ENCODE measurements around the gene KCNJ5.
"Not testable (repeated sequence)": the region's sequence is repeated elsewhere in the genome, so short reads cannot be mapped to it uniquely, and the experiment has no call there.

The KCNJ5 gene

DNA sequence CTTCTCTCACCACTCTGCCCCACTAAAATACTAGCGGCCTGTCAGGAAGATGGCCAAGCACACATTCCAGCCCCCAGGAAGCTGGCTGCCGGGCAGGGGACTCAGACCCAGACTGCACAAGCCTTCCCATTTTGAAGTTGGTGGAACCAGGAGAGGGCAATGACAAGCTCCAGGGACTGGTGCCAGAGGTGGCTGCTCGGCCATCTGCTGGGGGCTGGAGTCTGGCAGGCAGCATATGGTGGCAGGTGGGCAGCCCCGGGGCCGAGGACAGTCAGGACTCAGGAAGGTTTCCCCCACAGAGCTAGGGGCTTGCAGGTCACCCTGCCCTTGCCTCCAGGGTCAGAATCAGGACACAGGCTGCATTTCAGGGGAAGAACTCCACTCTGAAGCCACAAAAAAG, 22.6 kb downstream of the KCNJ5 start:
- DNase-seq (ENCODE audit: low read depth in 2 of 2) = no peak

GRCh38 chr11:128914216-128915148, 23.3 kb downstream of the KCNJ5 start:
- DNase-seq (ENCODE audit: low read depth in 2 of 2) = no peak

DNA sequence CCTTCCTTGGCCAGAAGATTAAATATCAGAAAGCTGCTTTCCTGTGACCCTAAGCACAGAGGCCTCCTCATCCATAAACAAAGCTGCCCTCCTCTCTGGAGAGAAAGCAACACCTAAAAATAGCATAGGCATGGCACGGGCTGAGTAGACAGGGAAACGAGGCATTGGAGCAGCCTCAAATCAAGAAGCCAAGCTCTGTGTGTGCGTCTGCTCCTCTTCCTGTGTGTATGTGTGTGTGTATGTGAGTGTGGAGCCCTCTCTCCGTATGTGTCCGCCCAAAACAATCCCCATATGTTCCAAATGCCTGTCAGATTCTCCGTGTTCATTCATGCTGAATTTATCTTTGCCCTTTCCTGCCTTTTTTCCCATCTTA, 24.0 kb downstream of the KCNJ5 start:
- DNase-seq (ENCODE audit: low read depth in 2 of 2) = no peak

DNA sequence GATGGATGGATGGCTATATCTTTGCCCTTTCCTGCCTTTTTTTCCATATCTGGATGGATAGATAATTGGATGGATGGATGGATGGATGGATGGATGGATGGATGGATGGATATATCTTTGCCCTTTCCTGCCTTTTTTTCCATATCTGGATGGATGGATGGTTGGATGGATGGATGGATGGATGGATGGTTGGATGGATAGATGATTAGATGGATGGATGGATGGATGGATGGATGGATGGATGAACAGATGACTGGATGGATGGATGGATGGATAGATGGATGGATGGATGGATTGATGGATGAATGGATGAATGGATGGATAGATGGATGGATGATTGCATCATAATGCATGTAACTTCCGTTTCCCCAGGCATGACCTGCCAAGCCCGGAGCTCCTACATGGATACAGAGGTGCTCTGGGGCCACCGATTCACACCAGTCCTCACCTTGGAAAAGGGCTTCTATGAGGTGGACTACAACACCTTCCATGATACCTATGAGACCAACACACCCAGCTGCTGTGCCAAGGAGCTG, 24.9 kb downstream of the KCNJ5 start:
- no peak for DNase-seq (ENCODE audit: low read depth in 2 of 2)

DNA sequence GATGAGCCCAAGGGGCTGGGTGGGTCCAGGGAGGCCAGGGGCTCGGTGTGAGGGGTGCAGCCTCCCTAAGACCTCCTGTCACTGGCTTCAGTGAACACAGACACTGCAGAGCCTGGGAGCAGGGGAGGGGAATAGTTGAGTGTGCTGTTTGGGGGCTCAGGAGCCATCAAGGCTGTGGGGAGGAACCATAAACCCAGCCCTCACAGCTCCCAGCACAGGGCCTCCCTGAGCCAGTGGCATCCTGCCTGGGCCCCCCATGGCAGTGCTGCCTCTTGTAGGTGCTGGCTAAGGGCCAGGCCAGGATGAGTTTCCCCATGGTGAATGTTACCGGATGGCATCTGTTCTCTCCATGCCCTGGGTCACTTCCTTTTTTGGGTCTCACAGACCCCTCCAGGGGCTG, 25.5 kb downstream of the KCNJ5 start:
- no peak for DNase-seq (ENCODE audit: low read depth in 2 of 2)

DNA sequence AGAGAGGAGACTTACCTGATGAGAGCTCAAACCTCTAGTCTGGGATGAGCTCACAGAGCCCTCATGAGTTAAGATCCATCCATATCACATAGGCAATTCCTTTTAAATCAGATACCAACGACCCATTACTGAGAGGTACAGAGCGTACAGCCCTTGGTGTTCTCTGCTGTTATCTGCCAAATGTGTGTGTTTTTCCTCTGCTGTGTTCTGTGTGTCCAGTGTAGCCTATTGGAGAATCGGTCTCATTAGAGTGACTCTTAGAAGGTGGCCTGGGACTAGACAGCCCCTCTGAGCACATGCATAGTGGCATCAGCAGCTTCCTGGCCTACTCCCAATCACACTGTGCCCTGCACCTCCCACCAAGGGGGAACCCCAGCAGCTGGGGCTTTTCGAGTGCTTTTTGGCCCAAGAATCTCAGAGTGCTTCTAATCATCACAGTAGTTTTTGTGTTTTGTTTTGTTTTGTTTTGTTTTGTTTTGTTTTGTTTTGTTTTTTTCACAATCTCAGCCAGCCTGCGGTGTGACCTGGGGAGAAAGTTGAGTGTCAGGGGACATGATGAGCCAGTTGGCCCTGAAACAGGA, 26.1 kb downstream of the KCNJ5 start:
- DNase-seq (ENCODE audit: low read depth in 2 of 2) = no peak

GRCh38 chr11:128919216-128919615, 28.1 kb downstream of the KCNJ5 start:
- DNase-seq (ENCODE audit: low read depth in 2 of 2) = no peak

- DNase-seq (ENCODE audit: low read depth in 2 of 2) = not testable (repeated sequence)
Observed at GRCh38 chr11:128919635-128920034, 28.5 kb downstream of the KCNJ5 start.

GRCh38 chr11:128920666-128921065, 29.5 kb downstream of the KCNJ5 start:
- DNase-seq (ENCODE audit: low read depth in 2 of 2) = no peak

GRCh38 chr11:128921793-128922192, 30.6 kb downstream of the KCNJ5 start:
- no peak for DNase-seq (ENCODE audit: low read depth in 2 of 2)

- DNase-seq (ENCODE audit: low read depth in 2 of 2) = no peak
Observed at GRCh38 chr11:128924104-128924503, 32.9 kb downstream of the KCNJ5 start.

GRCh38 chr11:128924510-128925249, 33.5 kb downstream of the KCNJ5 start:
- no peak for DNase-seq (ENCODE audit: low read depth in 2 of 2)

DNA sequence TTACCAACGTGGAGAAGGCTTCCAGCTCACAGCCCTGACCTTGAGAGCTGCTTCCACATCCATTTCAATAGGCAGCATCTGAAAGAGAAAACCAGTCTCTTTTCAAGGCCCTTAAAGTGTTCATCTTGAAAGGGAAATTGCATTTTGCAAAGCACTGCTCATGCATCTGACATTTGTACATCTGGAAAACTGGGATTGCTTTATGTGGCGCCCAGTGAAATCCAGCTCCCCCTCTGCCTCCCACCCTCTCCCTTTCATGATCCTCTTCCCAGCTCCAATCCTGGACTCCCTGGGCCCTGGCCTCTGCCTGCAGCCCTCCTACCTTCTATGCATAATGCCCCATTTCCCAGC, 34.1 kb downstream of the KCNJ5 start:
- DNase-seq (ENCODE audit: low read depth in 2 of 2) = no peak

- no peak for DNase-seq (ENCODE audit: low read depth in 2 of 2)
Observed at GRCh38 chr11:128926000-128926399, 34.8 kb downstream of the KCNJ5 start.

DNA sequence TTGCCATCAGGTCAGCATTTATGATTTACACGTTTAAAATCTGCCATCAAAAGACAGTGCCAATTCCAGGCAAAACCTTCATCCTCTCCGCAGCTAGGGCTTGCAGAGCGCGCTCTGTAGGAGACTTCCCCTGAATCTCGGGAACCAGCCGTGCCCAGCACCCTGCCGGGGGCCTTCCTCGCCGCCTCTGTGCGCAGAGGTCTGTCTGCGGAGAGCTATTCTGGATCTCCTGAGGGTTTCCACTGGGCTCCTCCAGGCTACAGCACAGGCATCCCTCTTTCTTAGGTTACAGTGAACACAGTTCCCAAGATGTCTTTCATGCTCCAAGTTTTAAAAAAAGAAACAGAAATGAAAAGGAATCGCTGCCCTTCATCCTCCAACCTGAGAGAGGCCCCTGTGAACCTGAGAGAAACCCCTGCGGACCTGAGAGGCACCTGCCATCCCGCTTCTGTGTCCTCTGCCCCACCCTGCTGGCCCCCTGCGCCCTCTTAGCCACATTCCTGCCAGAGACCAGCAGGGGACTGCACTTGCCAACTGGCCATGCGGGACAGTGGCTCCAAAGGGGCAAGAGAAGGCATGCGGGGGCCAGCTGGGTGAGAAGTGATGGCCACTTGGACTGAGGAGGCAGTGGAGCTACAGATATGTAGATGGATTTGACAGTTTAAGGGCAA, 35.4 kb downstream of the KCNJ5 start:
- DNase-seq (ENCODE audit: low read depth in 2 of 2) = no peak

DNA sequence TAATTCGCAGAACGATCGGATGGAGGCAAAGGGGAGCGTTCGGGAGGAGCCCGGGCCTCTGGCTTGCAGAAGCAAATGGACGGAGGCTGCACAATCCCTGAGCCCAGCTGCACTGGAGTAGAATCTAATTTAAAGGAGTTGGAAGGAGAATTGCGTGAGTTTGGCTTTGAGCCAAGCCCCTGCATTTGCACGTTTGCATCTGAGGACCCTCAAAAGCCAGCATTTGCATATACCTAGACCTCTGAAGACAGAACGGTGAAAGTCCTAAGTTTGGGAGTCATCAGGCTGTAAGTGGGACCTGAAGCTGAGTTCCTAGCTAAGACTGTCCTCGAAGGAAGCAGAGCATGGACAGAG, 35.9 kb downstream of the KCNJ5 start:
- DNase-seq (ENCODE audit: low read depth in 2 of 2) = no peak

GRCh38 chr11:128927683-128928336, 36.7 kb downstream of the KCNJ5 start:
- DNase-seq (ENCODE audit: low read depth in 2 of 2) = no peak

DNA sequence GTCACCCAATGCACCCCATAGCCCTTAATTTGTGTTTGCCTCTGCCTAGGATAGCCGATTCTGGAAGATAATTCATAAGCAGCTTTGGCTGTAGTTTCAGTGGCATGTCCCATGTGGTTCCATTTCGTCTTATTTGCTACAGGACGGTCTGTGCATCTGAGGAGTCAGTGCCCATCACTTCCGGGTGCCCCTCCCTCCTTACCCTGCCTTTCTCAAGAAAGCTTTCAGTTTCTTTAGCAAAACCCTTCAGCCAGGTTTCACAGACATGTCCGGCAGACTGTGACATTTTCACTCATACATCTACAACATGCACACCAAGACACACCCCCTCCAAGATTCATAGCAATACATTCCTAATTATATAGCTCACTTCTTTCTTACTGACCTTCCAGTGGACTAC, 37.2 kb downstream of the KCNJ5 start:
- DNase-seq (ENCODE audit: low read depth in 2 of 2) = no peak

DNA sequence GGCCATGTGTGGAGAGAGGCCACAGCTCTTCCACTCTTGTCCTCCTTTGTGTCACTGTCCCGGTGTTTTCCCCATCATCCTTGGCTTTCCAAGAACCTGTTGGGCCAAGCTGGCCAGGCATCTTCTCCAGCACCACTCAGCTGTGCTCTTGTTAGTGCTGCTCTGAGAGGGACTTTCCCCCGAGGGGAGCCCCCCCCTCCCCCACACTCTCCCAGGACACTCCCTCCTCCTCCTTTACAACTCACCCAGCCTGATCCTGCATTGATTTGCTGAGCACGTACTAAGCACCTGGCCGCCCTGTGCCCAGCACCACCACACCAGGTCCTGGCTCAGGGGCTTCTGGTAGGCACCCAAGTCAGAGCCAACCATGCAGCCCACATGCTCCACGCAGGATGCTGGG, 38.3 kb downstream of the KCNJ5 start:
- DNase-seq (ENCODE audit: low read depth in 2 of 2) = no peak

GRCh38 chr11:128929991-128930390, 38.8 kb downstream of the KCNJ5 start:
- DNase-seq (ENCODE audit: low read depth in 2 of 2) = no peak

DNA sequence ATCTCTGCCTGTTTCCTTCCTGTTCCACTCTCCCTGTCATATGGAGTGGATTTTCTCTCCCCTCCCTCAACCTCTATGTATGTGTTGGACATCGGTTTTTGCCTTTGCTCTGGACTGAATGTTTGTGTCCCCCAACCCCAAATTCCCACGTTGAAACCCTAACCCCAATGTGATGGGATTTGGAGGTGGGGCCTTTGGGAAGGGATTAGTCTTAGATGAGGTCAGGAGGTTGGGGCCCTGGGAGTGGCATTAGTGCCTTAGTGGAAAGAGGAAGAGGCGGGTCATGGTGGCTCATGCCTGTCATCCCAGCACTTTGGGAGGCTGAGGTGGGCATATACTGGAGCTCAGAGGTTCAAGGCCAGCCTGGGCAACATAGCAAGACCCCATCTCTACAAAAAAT, 39.9 kb downstream of the KCNJ5 start:
- no peak for DNase-seq (ENCODE audit: low read depth in 2 of 2)

GRCh38 chr11:128931668-128932067, 40.5 kb downstream of the KCNJ5 start:
- no peak for DNase-seq (ENCODE audit: low read depth in 2 of 2)
